ENCODE measurements around the gene IBSP.

Gene IBSP

GRCh38 chr4:87807402-87807801, 8.0 kb downstream of the IBSP start:
- H3K4me1 ChIP-seq (ENCODE audit: low read depth, poor library complexity, severe bottlenecking), result no peaks in the 10 kb centered on the region
- no peak overlapping the region for H2AFZ ChIP-seq (ENCODE audit: low read depth)
- H3K4me3 ChIP-seq (IDR thresholded peaks at IDR 0.05; ENCODE audit: insufficient read depth, low read depth, low read length), result no peak overlapping the region
- H4K20me1 ChIP-seq (ENCODE audit: insufficient read depth), result no peaks in the 10 kb centered on the region
- no peak overlapping the region for H3K9ac ChIP-seq
- no peak overlapping the region for H3K27ac ChIP-seq
- no peaks in the 10 kb centered on the region for H3K27me3 ChIP-seq (ENCODE audit: insufficient read depth, low read depth)
- no peaks in the 10 kb centered on the region for H3K36me3 ChIP-seq (ENCODE audit: insufficient read depth)
- no peaks in the 10 kb centered on the region for H3K79me2 ChIP-seq (ENCODE audit: insufficient read depth, low read depth)
- no peak overlapping the region for H3K4me2 ChIP-seq
- TF ChIP-seq CTCF (conservative IDR thresholded peaks at IDR 0.05; ENCODE audit: low read depth, low read length), result no peak

- Histone ChIP-seq H3K36me3 (ENCODE audit: insufficient read depth) (no peaks in the 10 kb centered on the region), H2AFZ (ENCODE audit: low read depth) (no peak overlapping the region), H3K4me3 (IDR thresholded peaks at IDR 0.05; ENCODE audit: insufficient read depth, low read depth, low read length) (no peak overlapping the region), H3K27me3 (ENCODE audit: insufficient read depth, low read depth) (no peaks in the 10 kb centered on the region), H3K27ac (no peak overlapping the region), H3K4me2 (no peak overlapping the region), H3K79me2 (ENCODE audit: insufficient read depth, low read depth) (no peaks in the 10 kb centered on the region), H4K20me1 (ENCODE audit: insufficient read depth) (no peaks in the 10 kb centered on the region), H3K4me1 (ENCODE audit: low read depth, poor library complexity, severe bottlenecking) (no peaks in the 10 kb centered on the region), H3K9ac (no peak overlapping the region)
- TF ChIP-seq CTCF (conservative IDR thresholded peaks at IDR 0.05; ENCODE audit: low read depth, low read length), result no peak
Observed at GRCh38 chr4:87811977-87812376, 12.6 kb downstream of the IBSP start.

- Histone ChIP-seq H3K27ac (no peak overlapping the region), H4K20me1 (ENCODE audit: insufficient read depth) (no peaks in the 10 kb centered on the region), H2AFZ (ENCODE audit: low read depth) (no peak overlapping the region), H3K4me3 (IDR thresholded peaks at IDR 0.05; ENCODE audit: insufficient read depth, low read depth, low read length) (no peak overlapping the region), H3K27me3 (ENCODE audit: insufficient read depth, low read depth) (no peaks in the 10 kb centered on the region), H3K36me3 (ENCODE audit: insufficient read depth) (no peaks in the 10 kb centered on the region), H3K4me1 (ENCODE audit: low read depth, poor library complexity, severe bottlenecking) (no peaks in the 10 kb centered on the region), H3K9ac (no peak overlapping the region), H3K79me2 (ENCODE audit: insufficient read depth, low read depth) (no peaks in the 10 kb centered on the region), H3K4me2 (no peak overlapping the region)
- TF ChIP-seq CTCF (conservative IDR thresholded peaks at IDR 0.05; ENCODE audit: low read depth, low read length), result no peak
Observed at GRCh38 chr4:87819281-87819919, 20.0 kb downstream of the IBSP start.

GRCh38 chr4:87823200-87823599, 23.8 kb downstream of the IBSP start:
- Histone ChIP-seq H3K4me3 (IDR thresholded peaks at IDR 0.05; ENCODE audit: insufficient read depth, low read depth, low read length) (no peak overlapping the region), H3K36me3 (ENCODE audit: insufficient read depth) (no peaks in the 10 kb centered on the region), H3K4me2 (no peak overlapping the region), H3K27me3 (ENCODE audit: insufficient read depth, low read depth) (no peaks in the 10 kb centered on the region), H3K4me1 (ENCODE audit: low read depth, poor library complexity, severe bottlenecking) (no peaks in the 10 kb centered on the region), H3K9ac (no peak overlapping the region), H4K20me1 (ENCODE audit: insufficient read depth) (no peaks in the 10 kb centered on the region), H3K27ac (no peak overlapping the region), H3K79me2 (ENCODE audit: insufficient read depth, low read depth) (no peaks in the 10 kb centered on the region), H2AFZ (ENCODE audit: low read depth) (no peak overlapping the region)
- TF ChIP-seq CTCF (conservative IDR thresholded peaks at IDR 0.05; ENCODE audit: low read depth, low read length), result no peak
